Measurements from ENCODE around the gene NTPCR.

The NTPCR gene

DNA sequence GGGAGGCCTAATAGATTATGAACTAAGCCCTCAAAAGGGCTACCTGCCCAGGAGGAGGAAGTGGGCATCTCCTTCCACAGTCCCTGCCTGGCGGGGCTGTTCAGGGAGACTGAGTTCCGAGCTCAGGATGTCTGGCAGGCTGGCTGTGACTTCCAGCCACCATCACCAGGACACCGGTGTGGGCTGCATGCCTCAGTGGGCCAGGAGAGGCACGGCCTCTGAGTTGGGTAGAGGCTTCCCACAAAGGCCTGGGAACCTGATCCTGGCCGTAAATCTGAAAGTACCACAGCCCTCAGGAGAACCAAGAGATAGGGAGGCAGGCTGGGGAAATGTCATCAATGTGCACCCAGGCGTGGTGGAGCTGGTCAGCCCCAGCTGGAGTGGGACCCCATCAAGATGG, 29.1 kb downstream of the NTPCR start:
- peak in 1 of 42 donors; percentile 33 for DNase-seq
- intact Hi-C loops (cut with DNase I), result no loop called here

GRCh38 chr1:232980355-232980978, 30.1 kb downstream of the NTPCR start:
- intact Hi-C loops (cut with DNase I), result no loop called here

DNA sequence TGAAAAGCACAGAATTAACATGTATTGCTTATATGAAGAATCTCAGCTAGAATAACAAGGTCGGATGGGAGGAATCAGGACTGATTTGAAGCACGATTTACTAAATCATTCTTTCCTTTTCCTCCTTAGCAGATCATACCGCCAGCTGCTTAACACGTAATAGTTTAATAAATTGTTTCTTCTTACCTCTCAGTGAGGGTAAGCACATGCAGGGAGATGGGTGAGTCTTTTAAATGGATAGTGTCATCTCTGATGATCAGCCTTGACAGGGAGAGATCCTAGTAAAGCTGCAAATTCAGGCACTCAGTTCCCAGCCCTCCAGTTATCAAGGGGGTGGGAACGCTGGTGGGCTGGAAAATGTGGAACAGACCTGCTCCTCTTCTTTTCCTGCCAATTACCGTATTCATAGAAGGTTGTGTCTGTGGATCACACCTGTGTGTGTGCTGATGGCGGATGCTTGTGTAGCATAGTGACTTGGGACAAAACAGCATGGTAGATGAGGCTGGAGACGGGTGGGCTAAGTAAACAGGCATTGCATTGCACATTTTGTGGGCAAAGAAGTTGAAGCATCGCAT, 30.7 kb downstream of the NTPCR start:
- intact Hi-C loops (cut with DNase I), result no loop called here
- DNase-seq, result peak in 31 of 42 donors; percentile 24 to 80 (median 56)

More at GRCh38 chr1:232980355-232980978, 30.1 kb downstream of the NTPCR start:
- peak; percentile 46 to 93 (median 76) for DNase-seq

GRCh38 chr1:232982238-232982944, 32.0 kb downstream of the NTPCR start:
- intact Hi-C loops (cut with DNase I), result no loop called here

GRCh38 chr1:232983375-232983774, 33.0 kb downstream of the NTPCR start:
- peak in 13 of 42 donors; percentile 34 to 77 (median 53) for DNase-seq
- intact Hi-C loops (cut with DNase I), result no loop called here

More at GRCh38 chr1:232982238-232982944, 32.0 kb downstream of the NTPCR start:
- peak in 1 of 42 donors; percentile 47 for DNase-seq

- peak in 1 of 42 donors; percentile 36 for DNase-seq
- intact Hi-C loops (cut with DNase I), result no loop called here
These were observed 33.6 kb downstream of the NTPCR start for GRCh38 chr1:232983817-232984567.

DNA sequence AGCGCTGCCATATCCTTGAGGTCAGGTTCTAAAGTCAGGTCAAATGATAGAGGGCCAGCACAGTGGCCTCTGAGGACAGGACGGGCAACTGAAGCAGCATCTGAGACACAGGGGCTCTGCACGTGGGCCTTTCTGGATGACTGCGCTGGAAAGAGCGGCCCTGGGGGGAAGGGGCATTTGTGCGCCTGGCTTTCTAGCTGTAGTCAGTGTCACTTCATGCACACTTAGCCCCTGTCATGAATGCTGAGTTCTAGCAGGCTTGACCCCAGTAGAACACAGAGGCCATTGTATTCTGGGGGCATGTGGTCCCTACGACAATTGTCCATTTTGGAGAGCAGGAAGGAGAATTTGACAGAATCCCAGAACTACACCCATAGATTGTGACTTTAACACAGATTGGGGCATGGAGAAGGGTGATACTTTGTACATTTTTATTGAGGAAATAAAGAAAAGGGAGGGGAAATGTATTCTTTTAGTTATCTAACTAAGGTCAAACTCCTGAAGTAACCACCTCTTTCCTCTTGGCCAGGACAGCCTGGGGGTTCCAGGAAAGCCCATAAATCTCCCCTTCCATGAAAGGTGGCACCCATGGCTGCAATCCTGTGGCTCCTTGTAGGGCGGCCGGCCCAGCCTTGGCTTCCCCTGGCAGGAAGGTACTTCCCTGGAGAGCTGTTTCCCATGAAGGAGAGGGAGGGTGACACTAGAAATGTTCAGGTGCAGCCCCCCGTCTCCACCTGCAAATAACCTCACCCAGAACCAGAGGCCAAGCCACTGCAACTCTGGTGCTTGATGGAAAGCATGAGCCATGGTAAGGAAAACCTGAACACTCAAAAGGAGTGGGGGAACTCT, 34.4 kb downstream of the NTPCR start:
- peak in 40 of 42 donors; percentile 17 to 86 (median 64) for DNase-seq
- intact Hi-C loops (cut with DNase I), result no loop called here

- intact Hi-C loops (cut with DNase I), result no loop called here
These were observed 35.6 kb downstream of the NTPCR start for GRCh38 chr1:232985882-232986526.

GRCh38 chr1:232986527-232986922, 36.1 kb downstream of the NTPCR start:
- intact Hi-C loops (cut with DNase I), result no loop called here

More at GRCh38 chr1:232985882-232986526, 35.6 kb downstream of the NTPCR start:
- peak in 1 of 42 donors; percentile 35 for DNase-seq

DNA sequence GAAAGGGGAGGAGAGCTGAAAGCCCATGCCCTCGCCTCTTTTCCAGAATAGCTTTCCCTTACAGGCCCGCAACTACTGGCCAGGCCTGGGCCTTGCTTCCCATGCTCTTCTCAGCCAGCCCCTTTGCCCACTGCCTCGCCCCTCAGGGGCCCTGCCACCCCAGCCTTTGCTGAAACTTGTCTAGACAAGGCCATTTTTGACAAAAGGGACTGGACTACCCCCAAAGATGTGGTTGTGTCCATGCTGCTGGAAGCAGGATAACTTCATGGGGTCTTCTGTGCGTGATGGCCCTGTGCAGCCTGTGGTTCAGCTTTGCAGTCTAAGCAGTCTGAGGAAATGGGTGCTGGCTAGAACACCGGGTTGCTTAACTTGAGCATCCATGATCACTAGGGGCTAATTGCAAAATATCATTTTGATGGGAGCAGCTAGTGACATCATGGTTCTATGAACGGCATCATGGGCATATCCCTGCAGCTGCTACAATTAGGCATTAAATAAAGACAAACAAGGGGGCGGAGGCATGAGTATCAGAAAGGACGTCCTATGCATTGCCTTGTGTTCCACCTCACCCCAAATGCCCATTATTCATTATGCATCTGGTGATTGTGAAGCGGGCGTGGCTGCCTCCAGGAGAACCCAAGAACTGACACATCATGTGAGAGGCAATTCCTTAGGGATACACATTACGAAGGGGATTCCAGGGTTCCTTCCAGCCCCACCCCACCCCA, 36.8 kb downstream of the NTPCR start:
- intact Hi-C loops (cut with DNase I), result no loop called here
- peak in 2 of 42 donors; percentile 2 to 14 for DNase-seq

More at GRCh38 chr1:232986527-232986922, 36.1 kb downstream of the NTPCR start:
- DNase-seq, result peak in 1 of 42 donors; percentile 7

DNA sequence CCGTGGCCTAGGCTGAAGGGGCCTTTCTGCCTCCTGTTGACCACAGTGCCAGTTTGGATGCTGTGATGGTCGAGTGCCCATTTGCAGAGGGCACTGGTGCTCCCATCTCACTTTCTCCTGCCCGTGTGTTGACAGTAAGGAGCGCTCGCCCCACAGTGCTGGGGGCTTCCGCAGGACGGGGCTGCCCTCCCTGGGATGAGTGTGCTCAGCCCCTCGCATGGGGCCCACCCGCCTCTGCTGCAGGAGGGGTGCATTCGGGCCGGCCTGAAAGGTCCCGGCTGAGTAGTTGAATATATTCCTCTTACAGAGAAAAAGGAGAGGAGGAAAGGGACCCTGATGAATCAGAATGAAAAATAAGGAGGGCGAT, 37.3 kb downstream of the NTPCR start:
- intact Hi-C loops (cut with DNase I), result no loop called here
- DNase-seq, result peak in 1 of 42 donors; percentile 31

GRCh38 chr1:232988572-232989040, 38.2 kb downstream of the NTPCR start:
- DNase-seq, result peak in 39 of 42 donors; percentile 27 to 89 (median 63)
- intact Hi-C loops (cut with DNase I), result no loop called here

DNA sequence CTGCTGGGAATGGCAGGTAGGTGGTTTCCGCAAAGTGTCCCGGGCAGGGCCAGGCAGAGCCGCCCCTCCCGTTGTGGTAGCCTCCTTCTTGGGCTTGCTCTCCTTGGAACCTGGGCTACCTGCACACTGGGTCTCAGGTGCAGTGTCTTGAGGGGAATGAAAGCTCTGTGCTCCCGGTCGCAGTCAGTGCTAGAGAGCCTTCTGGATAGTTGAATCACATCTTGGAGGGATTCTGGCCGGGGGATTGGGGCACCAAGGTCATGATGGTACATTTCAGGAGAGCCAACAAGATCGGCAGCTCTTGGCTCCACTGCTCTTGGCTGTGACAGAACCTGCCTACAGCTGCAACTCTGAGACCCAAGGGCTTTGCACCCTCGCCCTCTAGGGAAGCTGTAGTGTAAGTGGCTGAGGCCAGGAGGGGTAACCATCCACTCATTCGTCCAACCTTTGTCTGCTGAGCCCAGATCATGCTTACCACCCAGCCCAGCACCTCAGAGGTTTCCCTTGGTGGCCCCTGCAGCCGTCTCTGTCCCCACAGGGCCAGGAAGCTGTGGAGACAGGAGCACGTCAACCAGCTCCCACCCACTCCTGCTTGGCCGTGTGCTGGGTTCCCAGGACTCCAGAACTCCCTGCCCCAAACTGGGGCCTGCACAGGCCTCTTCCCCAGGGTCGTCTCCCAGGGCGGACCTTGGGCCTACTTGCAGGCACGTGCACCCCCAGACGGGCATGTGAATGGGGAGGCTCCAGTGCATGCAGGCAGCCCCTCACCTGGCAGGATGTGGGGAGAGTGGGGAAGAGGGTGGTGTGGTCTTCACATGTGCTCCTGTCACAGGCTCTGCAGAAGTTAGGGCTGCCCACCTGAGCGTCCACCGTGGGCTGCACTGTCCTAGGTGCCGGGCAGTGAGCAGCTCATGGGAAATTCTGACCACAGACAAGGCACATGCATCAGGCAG, 40.0 kb downstream of the NTPCR start:
- intact Hi-C loops (cut with DNase I), result no loop called here

GRCh38 chr1:232991238-232991637, 40.8 kb downstream of the NTPCR start:
- intact Hi-C loops (cut with DNase I), result no loop called here
- no peak for DNase-seq

More for the DNA sequence above, 40.0 kb downstream of the NTPCR start:
- no peak for DNase-seq

DNA sequence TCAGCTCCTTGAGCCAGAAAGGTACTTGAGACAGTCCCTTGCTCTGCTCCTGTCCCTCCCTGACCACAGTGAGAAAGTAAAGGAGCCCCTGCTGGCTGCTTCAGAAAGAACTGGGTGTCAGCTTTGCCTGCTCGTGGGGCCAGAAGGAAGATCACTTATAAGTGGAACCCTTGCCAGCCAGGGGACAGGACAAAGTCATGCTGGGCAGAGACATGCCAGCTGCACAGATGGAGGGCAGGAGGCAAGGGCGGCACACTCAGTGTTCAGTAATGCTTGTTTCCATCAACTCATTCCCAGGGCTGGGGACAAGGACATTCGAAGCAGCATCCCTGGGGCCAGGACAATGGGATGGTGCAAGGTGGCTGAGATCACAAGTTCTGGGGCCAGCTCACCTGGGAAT, 41.8 kb downstream of the NTPCR start:
- no peak for DNase-seq
- intact Hi-C loops (cut with DNase I), result no loop called here

DNA sequence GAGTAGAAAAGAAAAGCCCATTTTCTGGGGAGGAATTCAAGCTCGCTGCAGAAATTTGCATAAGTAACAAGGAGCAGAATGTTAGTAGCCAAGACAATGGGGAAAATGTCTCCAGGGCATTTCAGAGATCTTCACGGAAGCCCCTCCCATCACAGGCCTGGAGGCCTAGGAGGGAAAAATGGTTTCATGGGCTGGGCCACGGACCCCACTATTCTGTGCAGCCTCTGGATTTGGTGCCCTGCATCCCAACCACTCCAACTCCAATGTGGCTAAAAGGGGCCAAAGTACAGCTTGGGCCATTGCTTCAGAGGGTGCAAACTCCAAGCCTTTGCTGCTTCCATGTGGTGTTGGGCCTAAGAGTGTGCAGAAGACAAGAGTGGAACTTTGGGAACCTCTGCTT, 43.1 kb downstream of the NTPCR start:
- no peak for DNase-seq
- intact Hi-C loops (cut with DNase I), result no loop called here

All from head of caudate nucleus (tissue), 42 donors.